ENCODE measurements around the gene SCAF1. TPM values are rescaled to one million over a fixed set of nuclear protein-coding genes. Genes with fewer than 3 reads are reported as not detected.

Gene SCAF1
- total and polyA plus RNA-seq, 2 of the 13 experiments (the other 11 are each of a cell fraction or from before 2014, with no cell fraction given), result 3.3 to 6.1 TPM

GRCh38 chr19:49640113-49640898, 1.7 kb upstream of the SCAF1 start, which contains the start of gene RRAS (continued):
- TF ChIP-seq ZNF441 (CRISPR knock-in tag; IDR thresholded peaks at IDR 0.05; ENCODE audit: borderline replicate concordance), result no peak; the same call in 1 of the 2 replicates
- TF ChIP-seq ZSCAN30 (CRISPR knock-in tag; IDR thresholded peaks at IDR 0.05), result 0 out of 2 replicates have a peak, but pooled peaks have one; percentile 58
- TF ChIP-seq PPARG (CRISPR knock-in tag; conservative IDR thresholded peaks at IDR 0.05), result peak; percentile 77
- peak; percentile 97 for TF ChIP-seq PHF21A (CRISPR knock-in tag; IDR thresholded peaks at IDR 0.05)
- TF ChIP-seq SOX5 (CRISPR knock-in tag; IDR thresholded peaks at IDR 0.05; ENCODE audit: borderline replicate concordance), result peak; percentile 56; the same call in 1 of the 2 replicates
- no peak for TF ChIP-seq ZMYM2 (CRISPR knock-in tag; IDR thresholded peaks at IDR 0.05)
- peak; percentile 79 for TF ChIP-seq ELF3 (CRISPR knock-in tag; IDR thresholded peaks at IDR 0.05)
- TF ChIP-seq ZFP36 (IDR thresholded peaks at IDR 0.05; ENCODE audit: borderline replicate concordance, low read depth, low read length, partially characterized antibody), result no peak
- no peak for TF ChIP-seq ZNF674 (CRISPR knock-in tag; IDR thresholded peaks at IDR 0.05; ENCODE audit: low read depth)
- peak; percentile 83 for TF ChIP-seq KAT8 (CRISPR knock-in tag; IDR thresholded peaks at IDR 0.05)
- no peak for TF ChIP-seq NFRKB (IDR thresholded peaks at IDR 0.05)
- TF ChIP-seq GTF2F1 (IDR thresholded peaks at IDR 0.05; ENCODE audit: low read length), result peak; percentile 70; the same call in 1 of the 2 replicates
- TF ChIP-seq POLR2G (IDR thresholded peaks at IDR 0.05; ENCODE audit: low read depth, low read length), result peak; percentile 87
- TF ChIP-seq, protein P1, sequence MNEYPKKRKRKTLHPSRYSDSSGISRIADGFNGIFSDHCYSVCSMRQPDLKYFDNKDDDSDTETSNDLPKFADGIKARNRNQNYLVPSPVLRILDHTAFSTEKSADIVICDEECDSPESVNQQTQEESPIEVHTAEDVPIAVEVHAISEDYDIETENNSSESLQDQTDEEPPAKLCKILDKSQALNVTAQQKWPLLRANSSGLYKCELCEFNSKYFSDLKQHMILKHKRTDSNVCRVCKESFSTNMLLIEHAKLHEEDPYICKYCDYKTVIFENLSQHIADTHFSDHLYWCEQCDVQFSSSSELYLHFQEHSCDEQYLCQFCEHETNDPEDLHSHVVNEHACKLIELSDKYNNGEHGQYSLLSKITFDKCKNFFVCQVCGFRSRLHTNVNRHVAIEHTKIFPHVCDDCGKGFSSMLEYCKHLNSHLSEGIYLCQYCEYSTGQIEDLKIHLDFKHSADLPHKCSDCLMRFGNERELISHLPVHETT (CRISPR knock-in tag; conservative IDR thresholded peaks at IDR 0.05), result peak; percentile 91
- 0 out of 2 replicates have a peak, but pooled peaks have one; percentile 35 for TF ChIP-seq ZNF749 (CRISPR knock-in tag; IDR thresholded peaks at IDR 0.05; ENCODE audit: borderline replicate concordance)
- peak; percentile 96 for TF ChIP-seq FOSL2 (CRISPR knock-in tag; IDR thresholded peaks at IDR 0.05)
- TF ChIP-seq ZNF350 (CRISPR knock-in tag; IDR thresholded peaks at IDR 0.05; ENCODE audit: borderline replicate concordance, low read depth), result peak; percentile 79; the same call in 1 of the 2 replicates
- TF ChIP-seq, protein P2, sequence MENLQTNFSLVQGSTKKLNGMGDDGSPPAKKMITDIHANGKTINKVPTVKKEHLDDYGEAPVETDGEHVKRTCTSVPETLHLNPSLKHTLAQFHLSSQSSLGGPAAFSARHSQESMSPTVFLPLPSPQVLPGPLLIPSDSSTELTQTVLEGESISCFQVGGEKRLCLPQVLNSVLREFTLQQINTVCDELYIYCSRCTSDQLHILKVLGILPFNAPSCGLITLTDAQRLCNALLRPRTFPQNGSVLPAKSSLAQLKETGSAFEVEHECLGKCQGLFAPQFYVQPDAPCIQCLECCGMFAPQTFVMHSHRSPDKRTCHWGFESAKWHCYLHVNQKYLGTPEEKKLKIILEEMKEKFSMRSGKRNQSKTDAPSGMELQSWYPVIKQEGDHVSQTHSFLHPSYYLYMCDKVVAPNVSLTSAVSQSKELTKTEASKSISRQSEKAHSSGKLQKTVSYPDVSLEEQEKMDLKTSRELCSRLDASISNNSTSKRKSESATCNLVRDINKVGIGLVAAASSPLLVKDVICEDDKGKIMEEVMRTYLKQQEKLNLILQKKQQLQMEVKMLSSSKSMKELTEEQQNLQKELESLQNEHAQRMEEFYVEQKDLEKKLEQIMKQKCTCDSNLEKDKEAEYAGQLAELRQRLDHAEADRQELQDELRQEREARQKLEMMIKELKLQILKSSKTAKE (CRISPR knock-in tag; IDR thresholded peaks at IDR 0.05; ENCODE audit: borderline replicate concordance), result peak; percentile 88
- TF ChIP-seq RFX5 (IDR thresholded peaks at IDR 0.05; ENCODE audit: low read depth, low read length), result peak; percentile 31
- TF ChIP-seq CENPX (CRISPR knock-in tag; IDR thresholded peaks at IDR 0.05), result no peak
- no peak for TF ChIP-seq ZNF775 (CRISPR knock-in tag; IDR thresholded peaks at IDR 0.05; ENCODE audit: borderline replicate concordance)
- TF ChIP-seq, protein P3, sequence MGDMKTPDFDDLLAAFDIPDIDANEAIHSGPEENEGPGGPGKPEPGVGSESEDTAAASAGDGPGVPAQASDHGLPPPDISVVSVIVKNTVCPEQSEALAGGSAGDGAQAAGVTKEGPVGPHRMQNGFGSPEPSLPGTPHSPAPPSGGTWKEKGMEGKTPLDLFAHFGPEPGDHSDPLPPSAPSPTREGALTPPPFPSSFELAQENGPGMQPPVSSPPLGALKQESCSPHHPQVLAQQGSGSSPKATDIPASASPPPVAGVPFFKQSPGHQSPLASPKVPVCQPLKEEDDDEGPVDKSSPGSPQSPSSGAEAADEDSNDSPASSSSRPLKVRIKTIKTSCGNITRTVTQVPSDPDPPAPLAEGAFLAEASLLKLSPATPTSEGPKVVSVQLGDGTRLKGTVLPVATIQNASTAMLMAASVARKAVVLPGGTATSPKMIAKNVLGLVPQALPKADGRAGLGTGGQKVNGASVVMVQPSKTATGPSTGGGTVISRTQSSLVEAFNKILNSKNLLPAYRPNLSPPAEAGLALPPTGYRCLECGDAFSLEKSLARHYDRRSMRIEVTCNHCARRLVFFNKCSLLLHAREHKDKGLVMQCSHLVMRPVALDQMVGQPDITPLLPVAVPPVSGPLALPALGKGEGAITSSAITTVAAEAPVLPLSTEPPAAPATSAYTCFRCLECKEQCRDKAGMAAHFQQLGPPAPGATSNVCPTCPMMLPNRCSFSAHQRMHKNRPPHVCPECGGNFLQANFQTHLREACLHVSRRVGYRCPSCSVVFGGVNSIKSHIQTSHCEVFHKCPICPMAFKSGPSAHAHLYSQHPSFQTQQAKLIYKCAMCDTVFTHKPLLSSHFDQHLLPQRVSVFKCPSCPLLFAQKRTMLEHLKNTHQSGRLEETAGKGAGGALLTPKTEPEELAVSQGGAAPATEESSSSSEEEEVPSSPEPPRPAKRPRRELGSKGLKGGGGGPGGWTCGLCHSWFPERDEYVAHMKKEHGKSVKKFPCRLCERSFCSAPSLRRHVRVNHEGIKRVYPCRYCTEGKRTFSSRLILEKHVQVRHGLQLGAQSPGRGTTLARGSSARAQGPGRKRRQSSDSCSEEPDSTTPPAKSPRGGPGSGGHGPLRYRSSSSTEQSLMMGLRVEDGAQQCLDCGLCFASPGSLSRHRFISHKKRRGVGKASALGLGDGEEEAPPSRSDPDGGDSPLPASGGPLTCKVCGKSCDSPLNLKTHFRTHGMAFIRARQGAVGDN (CRISPR knock-in tag; IDR thresholded peaks at IDR 0.05), result peak; percentile 78

Measured in HepG2 (cell line).